Lower leg skin (tissue), 3 donors: ENCODE measurements around the gene PLAGL2.
"Not testable (repeated sequence)": the region's sequence is repeated elsewhere in the genome, so short reads cannot be mapped to it uniquely, and the experiment has no call there.

Experiments
- CTCF ChIP-seq, 3 donors: fragments of 450-650 bp; IDR thresholded peaks; one replicate each; pipeline ENCODE4 v1.5.1; 2016; ENCODE audit warnings: antibody characterized with exemption in 3 of 3, mild to moderate bottlenecking in 3 of 3, moderate library complexity in 2 of 3
- POLR2A ChIP-seq, 2 donors: fragments of 450-650 bp; IDR thresholded peaks; one replicate each; pipeline ENCODE4 v1.6.1; 2016 to 2017; ENCODE audit warnings: antibody characterized with exemption in 2 of 2, mild to moderate bottlenecking in 1 of 2, moderate library complexity in 1 of 2

GRCh38 chr20:32197136-32197535, 10.4 kb downstream of the PLAGL2 start:
- TF ChIP-seq CTCF, POLR2A (IDR thresholded peaks at IDR 0.05): not testable (repeated sequence)
